ENCODE data around the gene CYP3A4.
"Not testable (repeated sequence)": the region's sequence is repeated elsewhere in the genome, so short reads cannot be mapped to it uniquely, and the experiment has no call there.

CYP3A4 gene

DNA sequence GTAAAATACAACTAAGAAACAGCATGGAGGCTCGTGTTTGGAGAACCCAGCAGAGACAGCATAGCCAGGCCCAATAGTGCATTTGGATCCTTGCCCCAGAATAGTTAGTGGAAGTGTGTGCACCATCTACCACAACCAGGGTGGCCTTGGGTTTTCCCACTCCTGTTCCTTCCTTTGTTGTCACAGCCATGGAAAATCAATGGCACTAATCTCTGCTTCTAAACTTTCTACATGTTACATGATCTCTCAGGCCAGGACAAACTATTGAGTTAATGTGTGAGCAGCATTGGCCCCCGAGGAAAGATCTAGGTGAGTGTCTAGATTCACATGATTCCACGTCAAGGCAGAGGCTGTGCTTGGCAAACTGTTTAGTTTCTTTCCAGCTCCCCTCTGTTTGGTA, 51.0 kb downstream of the CYP3A4 start:
- H3K4me1 ChIP-seq (ENCODE audit: control insufficient read depth, insufficient read depth, low read length): no peaks in the 10 kb centered on the region
- peaks cover 23% of the 10 kb centered on the region for H3K27me3 ChIP-seq (ENCODE audit: control insufficient read depth, insufficient read depth, low read length)
- no peak overlapping the region for H3K4me2 ChIP-seq (ENCODE audit: low read length)
- no peaks in the 10 kb centered on the region for H3K9me3 ChIP-seq (replicated peaks; ENCODE audit: low read length)
- H3K36me3 ChIP-seq (ENCODE audit: insufficient read depth, low read length): no peaks in the 10 kb centered on the region
- no peak overlapping the region for H3K4me3 ChIP-seq (ENCODE audit: low read length)
- H3K9ac ChIP-seq (ENCODE audit: low read depth, low read length): no peak overlapping the region

GRCh38 chr7:99731638-99732374, 52.2 kb downstream of the CYP3A4 start:
- Histone ChIP-seq H3K36me3 (ENCODE audit: insufficient read depth, low read length) (no peaks in the 10 kb centered on the region), H3K4me2 (ENCODE audit: low read length) (no peak overlapping the region), H3K9me3 (replicated peaks; ENCODE audit: low read length) (no peaks in the 10 kb centered on the region), H3K4me1 (ENCODE audit: control insufficient read depth, insufficient read depth, low read length) (no peaks in the 10 kb centered on the region), H3K27me3 (ENCODE audit: control insufficient read depth, insufficient read depth, low read length) (peaks cover 25% of the 10 kb centered on the region), H3K4me3 (ENCODE audit: low read length) (no peak overlapping the region), H3K9ac (ENCODE audit: low read depth, low read length) (no peak overlapping the region)

DNA sequence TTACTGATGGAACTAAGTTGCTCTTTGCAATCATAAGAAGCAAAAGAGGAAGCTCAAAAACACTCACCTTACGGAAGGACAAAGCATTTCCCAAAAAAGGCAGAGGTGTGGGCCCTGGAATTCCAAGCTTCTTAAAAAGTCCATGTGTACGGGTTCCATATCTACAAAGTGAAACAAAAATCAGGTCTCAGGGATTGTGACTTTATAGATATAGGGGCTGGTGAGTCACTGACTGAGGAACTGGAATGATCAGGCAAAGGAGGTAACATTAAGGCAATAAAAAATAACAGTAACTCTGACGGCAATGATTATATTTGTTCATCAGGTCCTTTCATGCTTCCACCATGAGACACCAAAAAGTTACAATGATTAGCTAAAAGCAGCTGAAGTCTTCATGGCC, 53.0 kb downstream of the CYP3A4 start:
- H3K9me3 ChIP-seq (replicated peaks; ENCODE audit: low read length): no peaks in the 10 kb centered on the region
- H3K4me2 ChIP-seq (ENCODE audit: low read length): no peak overlapping the region
- no peak overlapping the region for H3K4me3 ChIP-seq (ENCODE audit: low read length)
- no peak overlapping the region for H3K9ac ChIP-seq (ENCODE audit: low read depth, low read length)
- no peaks in the 10 kb centered on the region for H3K36me3 ChIP-seq (ENCODE audit: insufficient read depth, low read length)
- H3K4me1 ChIP-seq (ENCODE audit: control insufficient read depth, insufficient read depth, low read length): no peaks in the 10 kb centered on the region
- H3K27me3 ChIP-seq (ENCODE audit: control insufficient read depth, insufficient read depth, low read length): peaks cover 25% of the 10 kb centered on the region

DNA sequence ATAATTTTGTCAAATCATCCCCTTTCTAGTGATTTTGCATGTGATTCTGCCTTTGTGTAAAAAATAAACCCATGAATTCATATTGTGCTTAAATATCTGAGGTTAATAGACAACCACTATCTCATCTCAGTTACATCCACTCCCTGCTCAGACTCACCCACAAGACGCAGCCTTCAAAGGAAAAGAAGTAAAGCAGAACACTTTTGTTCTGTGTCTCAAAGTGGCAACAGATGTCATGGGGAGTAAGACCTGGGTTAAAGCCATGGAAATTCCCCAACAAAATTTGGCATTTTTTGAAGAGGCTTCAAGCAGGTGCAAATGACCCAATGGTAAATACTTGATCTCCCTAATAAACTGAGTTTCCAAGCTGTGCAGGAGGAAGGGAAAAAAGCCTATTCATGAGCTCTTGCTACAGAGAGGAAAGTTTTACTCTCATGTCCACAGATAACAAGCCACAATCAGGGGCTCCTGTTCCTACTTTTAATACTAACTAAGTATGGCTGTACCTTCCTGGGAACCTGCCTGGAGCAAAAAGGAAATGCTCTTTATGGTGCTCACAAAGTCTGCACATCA, 53.7 kb downstream of the CYP3A4 start:
- Histone ChIP-seq H3K9me3 (replicated peaks; ENCODE audit: low read length) (no peaks in the 10 kb centered on the region), H3K4me2 (ENCODE audit: low read length) (no peak overlapping the region), H3K27me3 (ENCODE audit: control insufficient read depth, insufficient read depth, low read length) (peaks cover 22% of the 10 kb centered on the region), H3K4me3 (ENCODE audit: low read length) (no peak overlapping the region), H3K9ac (ENCODE audit: low read depth, low read length) (no peak overlapping the region), H3K4me1 (ENCODE audit: control insufficient read depth, insufficient read depth, low read length) (no peaks in the 10 kb centered on the region), H3K36me3 (ENCODE audit: insufficient read depth, low read length) (no peaks in the 10 kb centered on the region)

- no peaks in the 10 kb centered on the region for H3K9me3 ChIP-seq (replicated peaks; ENCODE audit: low read length)
- no peak overlapping the region for H3K9ac ChIP-seq (ENCODE audit: low read depth, low read length)
- no peaks in the 10 kb centered on the region for H3K36me3 ChIP-seq (ENCODE audit: insufficient read depth, low read length)
- no peak overlapping the region for H3K4me3 ChIP-seq (ENCODE audit: low read length)
- no peaks in the 10 kb centered on the region for H3K4me1 ChIP-seq (ENCODE audit: control insufficient read depth, insufficient read depth, low read length)
- peaks cover 24% of the 10 kb centered on the region for H3K27me3 ChIP-seq (ENCODE audit: control insufficient read depth, insufficient read depth, low read length)
- H3K4me2 ChIP-seq (ENCODE audit: low read length): no peak overlapping the region
Observed at GRCh38 chr7:99729486-99730237, 54.3 kb downstream of the CYP3A4 start.

DNA sequence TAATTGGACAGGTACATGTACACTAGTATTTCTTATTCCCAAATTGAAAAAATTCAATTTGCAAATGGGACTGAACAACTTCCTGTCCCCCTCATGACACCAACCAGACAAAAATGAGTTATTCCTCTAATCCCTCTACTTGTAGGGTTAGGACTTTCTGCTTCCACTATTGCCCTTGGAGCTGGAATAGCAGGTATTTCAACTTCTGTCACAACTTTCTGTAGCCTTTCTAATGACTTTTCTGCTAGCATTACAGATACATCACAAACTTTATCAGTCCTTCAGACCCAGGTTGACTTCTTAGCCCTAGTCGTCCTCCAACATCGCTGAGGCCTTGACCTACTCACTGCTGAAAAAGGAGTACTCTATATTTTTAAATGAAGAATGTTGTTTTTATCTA, 55.4 kb downstream of the CYP3A4 start:
- Histone ChIP-seq H3K4me2 (ENCODE audit: low read length) (no peak overlapping the region), H3K36me3 (ENCODE audit: insufficient read depth, low read length) (no peaks in the 10 kb centered on the region), H3K4me3 (ENCODE audit: low read length) (no peak overlapping the region), H3K4me1 (ENCODE audit: control insufficient read depth, insufficient read depth, low read length) (no peaks in the 10 kb centered on the region), H3K9ac (ENCODE audit: low read depth, low read length) (no peak overlapping the region), H3K27me3 (ENCODE audit: control insufficient read depth, insufficient read depth, low read length) (peaks cover 24% of the 10 kb centered on the region), H3K9me3 (replicated peaks; ENCODE audit: low read length) (no peaks in the 10 kb centered on the region)

DNA sequence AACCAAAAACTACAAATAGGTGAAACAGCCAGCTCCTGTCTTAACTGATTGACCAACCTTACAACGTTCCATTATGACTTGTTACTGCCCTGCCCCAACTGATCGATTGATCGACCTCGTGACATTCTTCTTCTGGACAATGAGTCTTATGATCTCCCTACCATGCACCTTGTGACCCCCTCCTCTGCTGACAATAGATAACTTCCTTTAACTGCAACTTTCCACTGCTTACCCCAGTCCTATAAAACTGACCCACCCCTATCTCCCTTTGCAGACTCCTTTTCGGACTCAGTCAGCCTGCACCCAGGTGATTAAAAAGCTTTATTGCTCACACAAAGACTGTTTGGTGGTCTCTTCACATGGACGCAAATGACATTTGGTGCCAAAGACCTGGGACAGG, 60.8 kb downstream of the CYP3A4 start:
- H3K9me3 ChIP-seq (replicated peaks; ENCODE audit: low read length); H3K4me1 ChIP-seq (ENCODE audit: control insufficient read depth, insufficient read depth, low read length); H3K4me3 ChIP-seq (ENCODE audit: low read length); H3K4me2 ChIP-seq (ENCODE audit: low read length); H3K36me3 ChIP-seq (ENCODE audit: insufficient read depth, low read length); H3K9ac ChIP-seq (ENCODE audit: low read depth, low read length): not testable (repeated sequence)
- peaks cover 45% of the 10 kb centered on the region for H3K27me3 ChIP-seq (ENCODE audit: control insufficient read depth, insufficient read depth, low read length)

DNA sequence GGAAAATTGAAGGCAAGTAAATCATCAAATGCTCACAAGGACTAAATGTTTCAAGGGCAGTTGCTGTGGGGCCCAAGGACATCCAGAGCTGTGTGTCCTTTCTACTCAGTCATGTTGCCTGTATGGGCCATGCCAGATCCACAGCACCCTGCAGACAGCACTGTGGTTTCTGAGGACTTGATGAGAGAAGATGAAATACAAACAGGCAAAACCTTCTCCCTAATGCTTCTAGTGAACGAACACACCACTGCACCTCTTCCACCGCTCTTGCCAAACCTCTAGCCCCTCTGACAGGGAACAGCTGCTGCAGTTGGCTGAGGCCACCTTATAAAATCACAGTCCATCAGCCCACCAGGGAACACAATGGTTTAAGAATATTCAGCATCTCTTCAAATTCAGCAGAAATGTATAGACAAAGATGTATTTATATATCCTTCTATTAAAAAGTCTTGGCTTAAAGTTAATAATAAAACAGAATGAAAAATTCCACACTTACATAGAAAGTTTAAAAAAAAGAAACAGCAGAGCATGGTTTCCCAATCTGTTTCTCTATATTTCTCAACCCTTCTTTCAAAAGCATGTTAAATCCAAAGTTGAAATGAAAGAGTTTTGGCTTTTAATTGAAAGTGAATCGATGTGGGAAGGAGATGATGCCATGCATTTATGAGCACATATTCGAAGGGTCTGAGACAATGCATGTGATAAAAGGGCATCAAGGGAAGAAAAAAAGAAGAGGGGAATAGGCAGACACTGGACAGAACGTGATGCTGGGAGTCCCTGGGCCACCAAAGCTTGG, 63.0 kb downstream of the CYP3A4 start:
- Histone ChIP-seq H3K4me2 (ENCODE audit: low read length) (no peak overlapping the region), H3K4me1 (ENCODE audit: control insufficient read depth, insufficient read depth, low read length) (no peaks in the 10 kb centered on the region), H3K4me3 (ENCODE audit: low read length) (no peak overlapping the region)

DNA sequence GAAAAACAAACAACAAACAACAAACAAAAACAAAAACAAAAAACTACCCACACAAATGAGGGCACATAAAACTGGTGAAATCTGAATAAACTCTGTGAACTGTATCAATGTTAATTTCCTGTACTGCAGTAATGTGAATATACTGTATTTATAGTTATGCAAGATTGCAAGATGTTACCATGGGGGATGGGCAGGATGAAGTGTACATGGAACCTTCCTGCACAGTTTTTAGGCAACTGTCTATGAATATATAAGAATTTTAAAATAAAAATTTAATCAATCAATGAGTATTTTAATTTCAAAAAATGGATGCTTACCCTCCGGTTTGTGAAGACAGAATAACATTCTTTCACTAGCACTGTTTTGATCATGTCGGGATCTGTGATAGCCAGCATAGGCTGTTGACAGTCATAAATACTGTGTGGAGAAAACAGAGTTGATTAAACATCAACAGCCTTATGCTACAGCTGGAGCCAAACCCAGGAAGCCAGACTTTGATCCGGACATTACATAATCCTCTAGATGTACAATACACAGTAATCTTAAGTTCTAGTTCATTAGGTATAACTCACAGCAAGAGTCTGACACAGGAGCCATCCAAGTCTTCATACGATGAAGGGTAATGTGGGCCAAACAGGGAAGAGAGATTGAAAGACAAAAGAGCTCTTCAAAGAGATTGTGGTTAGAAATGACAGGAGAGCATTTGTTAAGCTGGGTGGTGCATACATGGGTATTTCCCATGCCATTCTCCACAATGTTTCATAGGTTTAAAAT, 63.8 kb downstream of the CYP3A4 start:
- Histone ChIP-seq H3K9ac (ENCODE audit: low read depth, low read length) (no peak overlapping the region), H3K4me1 (ENCODE audit: control insufficient read depth, insufficient read depth, low read length) (no peaks in the 10 kb centered on the region)

More for the DNA sequence above, 63.0 kb downstream of the CYP3A4 start:
- Histone ChIP-seq H3K36me3 (ENCODE audit: insufficient read depth, low read length) (no peaks in the 10 kb centered on the region), H3K27me3 (ENCODE audit: control insufficient read depth, insufficient read depth, low read length) (peaks cover 51% of the 10 kb centered on the region), H3K9ac (ENCODE audit: low read depth, low read length) (no peak overlapping the region), H3K9me3 (replicated peaks; ENCODE audit: low read length) (no peaks in the 10 kb centered on the region)

GRCh38 chr7:99713995-99714570, 69.9 kb downstream of the CYP3A4 start:
- no peak overlapping the region for H3K4me2 ChIP-seq (ENCODE audit: low read length)
- H3K27me3 ChIP-seq (ENCODE audit: control insufficient read depth, insufficient read depth, low read length): peaks cover 17% of the 10 kb centered on the region
- H3K4me1 ChIP-seq (ENCODE audit: control insufficient read depth, insufficient read depth, low read length): no peaks in the 10 kb centered on the region
- no peak overlapping the region for H3K9ac ChIP-seq (ENCODE audit: low read depth, low read length)
- H3K4me3 ChIP-seq (ENCODE audit: low read length): no peak overlapping the region
- no peaks in the 10 kb centered on the region for H3K9me3 ChIP-seq (replicated peaks; ENCODE audit: low read length)
- H3K36me3 ChIP-seq (ENCODE audit: insufficient read depth, low read length): no peaks in the 10 kb centered on the region

More for the DNA sequence above, 63.8 kb downstream of the CYP3A4 start:
- H3K36me3 ChIP-seq (ENCODE audit: insufficient read depth, low read length): no peaks in the 10 kb centered on the region
- H3K27me3 ChIP-seq (ENCODE audit: control insufficient read depth, insufficient read depth, low read length): peaks cover 53% of the 10 kb centered on the region
- H3K4me2 ChIP-seq (ENCODE audit: low read length): no peak overlapping the region
- H3K4me3 ChIP-seq (ENCODE audit: low read length): no peak overlapping the region
- H3K9me3 ChIP-seq (replicated peaks; ENCODE audit: low read length): no peaks in the 10 kb centered on the region

All from skeletal muscle satellite cell (primary cell).